HT1080 (cell line): ENCODE results near the gene OR10P1. TPM values are rescaled to one million over a fixed set of nuclear protein-coding genes. Genes with fewer than 3 reads are reported as not detected.

Experiments used
- DNase-seq: peaks from one replicate; pipeline ENCODE4 v3.0.0-alpha.2; 2015; ENCODE audit warnings: low read depth
- small RNA-seq: library from RNA; depleted of rRNA; stranded (forward); fragments of <200 nt; gene quantifications from one replicate; pipeline ENCODE3, GENCODE V24; 2014
- total RNA-seq: library from RNA; depleted of rRNA; stranded (reverse); fragments of >200 nt; shearing (Covaris generic); gene quantifications from 2 replicates; pipeline ENCODE4 v1.2.3, GENCODE V29; 2014; rRNA removed

The OR10P1 gene
- total RNA-seq, 1 experiment from 2014 or later, result not detected

DNA sequence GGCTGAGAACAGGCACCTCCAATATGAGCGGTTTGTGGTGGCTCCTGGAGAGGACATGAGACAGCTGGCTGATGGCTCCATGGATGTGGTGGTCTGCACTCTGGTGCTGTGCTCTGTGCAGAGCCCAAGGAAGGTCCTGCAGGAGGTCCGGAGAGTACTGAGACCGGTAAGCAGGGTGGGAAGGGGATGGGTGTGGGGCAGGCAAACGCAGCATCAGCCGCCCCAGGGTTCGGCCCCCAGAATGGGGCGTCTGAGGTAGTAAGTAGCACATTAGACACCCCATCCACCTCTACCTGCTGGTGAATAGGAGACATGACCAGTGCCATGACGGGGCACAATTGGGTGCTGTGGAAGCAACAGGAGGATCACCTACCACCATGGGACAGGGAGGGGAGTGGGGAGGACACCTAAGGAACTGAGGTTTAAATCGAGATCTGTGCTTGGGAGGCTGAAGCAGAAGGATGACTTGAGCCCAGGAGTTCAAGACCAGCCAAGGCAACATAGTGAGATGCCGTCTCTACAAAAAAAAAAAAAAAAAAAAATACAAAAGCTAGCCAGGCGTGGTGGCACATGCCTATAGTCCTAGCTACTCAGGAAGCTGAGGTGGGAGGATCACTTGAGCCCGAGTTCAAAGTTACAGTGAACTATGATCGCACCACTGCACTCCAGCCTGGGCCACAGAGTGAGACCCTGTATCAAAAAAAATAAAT lies 45.5 kb downstream of the OR10P1 start:
- no peak for DNase-seq

DNA sequence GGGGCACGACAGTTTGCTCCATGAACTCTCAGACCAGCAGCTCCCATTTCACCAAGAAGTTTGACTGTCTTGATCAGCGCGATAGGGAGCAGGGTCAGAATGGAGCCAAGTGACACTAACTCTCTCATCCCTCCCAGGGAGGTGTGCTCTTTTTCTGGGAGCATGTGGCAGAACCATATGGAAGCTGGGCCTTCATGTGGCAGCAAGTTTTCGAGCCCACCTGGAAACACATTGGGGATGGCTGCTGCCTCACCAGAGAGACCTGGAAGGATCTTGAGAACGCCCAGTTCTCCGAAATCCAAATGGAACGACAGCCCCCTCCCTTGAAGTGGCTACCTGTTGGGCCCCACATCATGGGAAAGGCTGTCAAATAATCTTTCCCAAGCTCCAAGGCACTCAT lies 47.0 kb downstream of the OR10P1 start:
- no peak for DNase-seq

DNA sequence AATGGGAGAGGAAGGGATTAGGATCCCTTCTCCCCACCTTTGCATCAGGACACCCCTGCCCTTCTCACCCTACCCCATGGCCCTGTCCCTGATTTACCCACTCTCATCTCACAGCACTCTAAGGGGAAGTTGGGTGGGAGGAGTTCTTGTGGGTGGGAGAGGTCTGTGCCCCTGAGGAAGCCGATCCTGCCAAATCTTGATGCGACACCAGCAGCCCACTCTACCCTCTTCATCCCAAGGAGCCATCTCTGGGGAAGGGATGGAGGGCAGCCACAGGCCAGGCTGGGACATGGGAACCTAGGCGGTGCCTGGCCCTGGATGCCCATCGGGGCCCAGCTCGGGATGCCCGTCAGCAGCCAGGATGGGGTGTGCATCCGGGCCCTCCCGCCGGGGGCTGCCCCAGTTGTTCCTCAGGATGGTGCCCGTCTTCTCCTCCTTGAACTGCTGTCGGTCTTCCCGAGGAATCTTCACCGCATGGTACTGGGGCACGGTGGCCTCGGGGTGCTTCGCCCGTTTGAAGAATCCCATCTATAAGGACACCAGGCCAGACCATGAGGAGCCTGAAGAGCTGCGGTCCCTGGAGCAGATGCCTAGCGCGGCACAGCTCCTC lies 48.2 kb downstream of the OR10P1 start:
- DNase-seq, result no peak

DNA sequence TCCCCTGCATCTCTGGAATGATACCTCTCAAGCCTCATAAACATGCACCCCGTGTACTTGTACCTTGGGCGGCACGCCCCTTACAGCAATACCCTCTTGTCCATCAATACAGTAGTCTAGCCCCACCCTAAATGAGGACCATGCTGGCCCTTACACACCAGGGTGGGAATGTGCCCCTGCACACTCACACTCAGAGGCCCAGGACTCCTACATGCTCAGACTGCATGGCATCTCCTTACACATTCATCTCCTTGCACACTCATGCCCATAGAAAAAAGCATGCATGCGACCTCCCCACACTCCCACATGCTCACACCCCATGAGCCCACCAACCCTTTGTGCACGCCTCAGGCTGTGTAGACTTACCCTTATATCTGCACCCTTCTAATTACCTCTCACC lies 49.0 kb downstream of the OR10P1 start:
- DNase-seq, result no peak

DNA sequence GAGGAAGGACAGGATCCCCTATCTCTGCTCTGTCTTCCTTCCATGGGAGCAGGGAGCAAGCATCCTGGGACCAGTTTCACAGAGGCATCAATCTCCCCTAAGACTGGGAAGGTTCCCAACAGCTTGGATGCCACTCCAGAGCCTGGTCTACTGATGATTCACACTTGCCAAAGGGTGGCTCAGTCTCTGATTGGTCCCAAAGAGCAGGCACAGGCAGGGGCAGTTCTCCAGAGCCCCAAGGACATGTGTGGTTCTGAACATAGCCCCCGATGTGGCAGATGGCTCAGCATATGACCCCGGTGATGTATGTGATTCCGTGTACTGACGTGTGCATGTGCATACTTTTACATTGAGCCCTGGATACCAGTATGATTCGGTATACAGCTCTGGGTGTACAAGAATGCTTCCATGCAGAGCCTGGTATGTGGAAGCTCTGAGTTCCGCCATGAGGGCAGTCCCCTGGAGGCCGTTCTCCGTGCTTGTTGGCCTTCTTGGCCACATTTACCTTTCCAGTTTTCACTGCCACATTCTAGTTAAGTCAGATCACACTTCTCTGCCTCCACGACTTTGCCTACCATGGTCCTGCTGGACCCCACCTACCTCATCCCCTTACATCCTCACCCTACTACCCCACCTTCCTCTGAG lies 49.8 kb downstream of the OR10P1 start:
- no peak for DNase-seq

Small RNA genes within 50 kb of the gene (small RNA-seq; reads per million reads assigned to genes)
- not detected for gene AC009779.5

Other genes starting within 250 kb of the OR10P1 start
- gene OR6C65, start 236.4 kb upstream of the OR10P1 start, total RNA-seq, result not detected in 2 replicates
- gene OR6C76, start 210.6 kb upstream of the OR10P1 start, total RNA-seq, result not detected in 2 replicates
- not detected in 2 replicates for gene OR6C2, start 192.8 kb upstream of the OR10P1 start, total RNA-seq
- not detected in 2 replicates for gene OR6C70, start 166.8 kb upstream of the OR10P1 start, total RNA-seq
- gene OR6C68, start 144.5 kb upstream of the OR10P1 start, total RNA-seq, result not detected in 2 replicates
- not detected in 2 replicates for gene OR6C4, start 87.3 kb upstream of the OR10P1 start, total RNA-seq
- gene OR2AP1, start 64.4 kb upstream of the OR10P1 start, total RNA-seq, result not detected in 2 replicates
- gene ITGA7, start 71.0 kb downstream of the OR10P1 start, total RNA-seq, result 1.3 and 1.4 TPM in 2 replicates
- gene BLOC1S1, start 79.2 kb downstream of the OR10P1 start, total RNA-seq, result 105 and 121 TPM in 2 replicates
- 2.7 and 3.2 TPM in 2 replicates for gene RDH5, start 83.5 kb downstream of the OR10P1 start, total RNA-seq
- gene CD63, start 92.1 kb downstream of the OR10P1 start, total RNA-seq, result 562 and 623 TPM in 2 replicates
- 11.1 and 12.5 TPM in 2 replicates for gene GDF11, start 106.2 kb downstream of the OR10P1 start, total RNA-seq
- 70.6 and 79.4 TPM in 2 replicates for gene SARNP, start 180.8 kb downstream of the OR10P1 start, total RNA-seq
- 42.8 and 48.5 TPM in 2 replicates for gene ORMDL2, start 181.1 kb downstream of the OR10P1 start, total RNA-seq
- gene DNAJC14, start 192.7 kb downstream of the OR10P1 start, total RNA-seq, result 52.2 and 59.2 TPM in 2 replicates
- 0.37 and 0.58 TPM in 2 replicates for gene MMP19, start 206.0 kb downstream of the OR10P1 start, total RNA-seq